ENCODE data around the gene RAD51B.

DNA sequence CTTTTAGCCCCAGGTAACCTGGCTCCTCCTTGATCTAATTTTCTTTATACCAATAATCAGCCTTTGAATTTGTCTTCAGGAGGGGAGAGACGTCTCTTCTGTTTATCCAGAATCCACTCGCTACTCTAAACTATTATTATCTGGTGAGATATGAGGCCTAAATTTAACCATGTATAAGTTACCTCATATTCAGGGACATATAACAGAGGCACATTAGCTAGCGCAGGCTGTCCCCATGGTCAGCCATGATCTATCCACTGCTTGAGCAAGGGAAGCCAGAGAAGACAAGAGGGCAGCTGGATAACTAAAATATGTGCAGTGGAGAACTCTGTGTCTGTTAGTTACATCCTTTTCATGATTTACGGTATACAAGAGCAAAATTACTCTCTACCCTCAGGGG lies 481.0 kb downstream of the RAD51B start:
- TF ChIP-seq OTX1 (CRISPR knock-in tag; IDR thresholded peaks at IDR 0.05) (no peak), ZBTB7A (IDR thresholded peaks at IDR 0.05; ENCODE audit: borderline replicate concordance, control insufficient read depth, low read depth, low read length) (no peak), SMARCB1 (IDR thresholded peaks at IDR 0.05; ENCODE audit: insufficient read length, low read depth) (no peak), HBP1 (CRISPR knock-in tag; IDR thresholded peaks at IDR 0.05) (no peak), MAX (CRISPR knock-in tag; IDR thresholded peaks at IDR 0.05) (no peak), MAFK (IDR thresholded peaks at IDR 0.05; ENCODE audit: low read length) (no peak), HNRNPUL1 (IDR thresholded peaks at IDR 0.05; ENCODE audit: low read length) (no peak), ZBTB40 (IDR thresholded peaks at IDR 0.05) (no peak), ZBTB40 (CRISPR knock-in tag; IDR thresholded peaks at IDR 0.05) (no peak)
- TF ChIP-seq, protein P1, sequence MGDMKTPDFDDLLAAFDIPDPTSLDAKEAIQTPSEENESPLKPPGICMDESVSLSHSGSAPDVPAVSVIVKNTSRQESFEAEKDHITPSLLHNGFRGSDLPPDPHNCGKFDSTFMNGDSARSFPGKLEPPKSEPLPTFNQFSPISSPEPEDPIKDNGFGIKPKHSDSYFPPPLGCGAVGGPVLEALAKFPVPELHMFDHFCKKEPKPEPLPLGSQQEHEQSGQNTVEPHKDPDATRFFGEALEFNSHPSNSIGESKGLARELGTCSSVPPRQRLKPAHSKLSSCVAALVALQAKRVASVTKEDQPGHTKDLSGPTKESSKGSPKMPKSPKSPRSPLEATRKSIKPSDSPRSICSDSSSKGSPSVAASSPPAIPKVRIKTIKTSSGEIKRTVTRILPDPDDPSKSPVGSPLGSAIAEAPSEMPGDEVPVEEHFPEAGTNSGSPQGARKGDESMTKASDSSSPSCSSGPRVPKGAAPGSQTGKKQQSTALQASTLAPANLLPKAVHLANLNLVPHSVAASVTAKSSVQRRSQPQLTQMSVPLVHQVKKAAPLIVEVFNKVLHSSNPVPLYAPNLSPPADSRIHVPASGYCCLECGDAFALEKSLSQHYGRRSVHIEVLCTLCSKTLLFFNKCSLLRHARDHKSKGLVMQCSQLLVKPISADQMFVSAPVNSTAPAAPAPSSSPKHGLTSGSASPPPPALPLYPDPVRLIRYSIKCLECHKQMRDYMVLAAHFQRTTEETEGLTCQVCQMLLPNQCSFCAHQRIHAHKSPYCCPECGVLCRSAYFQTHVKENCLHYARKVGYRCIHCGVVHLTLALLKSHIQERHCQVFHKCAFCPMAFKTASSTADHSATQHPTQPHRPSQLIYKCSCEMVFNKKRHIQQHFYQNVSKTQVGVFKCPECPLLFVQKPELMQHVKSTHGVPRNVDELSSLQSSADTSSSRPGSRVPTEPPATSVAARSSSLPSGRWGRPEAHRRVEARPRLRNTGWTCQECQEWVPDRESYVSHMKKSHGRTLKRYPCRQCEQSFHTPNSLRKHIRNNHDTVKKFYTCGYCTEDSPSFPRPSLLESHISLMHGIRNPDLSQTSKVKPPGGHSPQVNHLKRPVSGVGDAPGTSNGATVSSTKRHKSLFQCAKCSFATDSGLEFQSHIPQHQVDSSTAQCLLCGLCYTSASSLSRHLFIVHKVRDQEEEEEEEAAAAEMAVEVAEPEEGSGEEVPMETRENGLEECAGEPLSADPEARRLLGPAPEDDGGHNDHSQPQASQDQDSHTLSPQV (IDR thresholded peaks at IDR 0.05), result no peak
- TF ChIP-seq, protein P2, sequence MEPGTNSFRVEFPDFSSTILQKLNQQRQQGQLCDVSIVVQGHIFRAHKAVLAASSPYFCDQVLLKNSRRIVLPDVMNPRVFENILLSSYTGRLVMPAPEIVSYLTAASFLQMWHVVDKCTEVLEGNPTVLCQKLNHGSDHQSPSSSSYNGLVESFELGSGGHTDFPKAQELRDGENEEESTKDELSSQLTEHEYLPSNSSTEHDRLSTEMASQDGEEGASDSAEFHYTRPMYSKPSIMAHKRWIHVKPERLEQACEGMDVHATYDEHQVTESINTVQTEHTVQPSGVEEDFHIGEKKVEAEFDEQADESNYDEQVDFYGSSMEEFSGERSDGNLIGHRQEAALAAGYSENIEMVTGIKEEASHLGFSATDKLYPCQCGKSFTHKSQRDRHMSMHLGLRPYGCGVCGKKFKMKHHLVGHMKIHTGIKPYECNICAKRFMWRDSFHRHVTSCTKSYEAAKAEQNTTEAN (CRISPR knock-in tag; IDR thresholded peaks at IDR 0.05), result no peak
- TF ChIP-seq, protein P3, sequence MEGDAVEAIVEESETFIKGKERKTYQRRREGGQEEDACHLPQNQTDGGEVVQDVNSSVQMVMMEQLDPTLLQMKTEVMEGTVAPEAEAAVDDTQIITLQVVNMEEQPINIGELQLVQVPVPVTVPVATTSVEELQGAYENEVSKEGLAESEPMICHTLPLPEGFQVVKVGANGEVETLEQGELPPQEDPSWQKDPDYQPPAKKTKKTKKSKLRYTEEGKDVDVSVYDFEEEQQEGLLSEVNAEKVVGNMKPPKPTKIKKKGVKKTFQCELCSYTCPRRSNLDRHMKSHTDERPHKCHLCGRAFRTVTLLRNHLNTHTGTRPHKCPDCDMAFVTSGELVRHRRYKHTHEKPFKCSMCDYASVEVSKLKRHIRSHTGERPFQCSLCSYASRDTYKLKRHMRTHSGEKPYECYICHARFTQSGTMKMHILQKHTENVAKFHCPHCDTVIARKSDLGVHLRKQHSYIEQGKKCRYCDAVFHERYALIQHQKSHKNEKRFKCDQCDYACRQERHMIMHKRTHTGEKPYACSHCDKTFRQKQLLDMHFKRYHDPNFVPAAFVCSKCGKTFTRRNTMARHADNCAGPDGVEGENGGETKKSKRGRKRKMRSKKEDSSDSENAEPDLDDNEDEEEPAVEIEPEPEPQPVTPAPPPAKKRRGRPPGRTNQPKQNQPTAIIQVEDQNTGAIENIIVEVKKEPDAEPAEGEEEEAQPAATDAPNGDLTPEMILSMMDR (IDR thresholded peaks at IDR 0.05 in 2 of 3, conservative IDR thresholded peaks at IDR 0.05 in 1 of 3; ENCODE audit: insufficient read depth in 2 of 3, low read depth in 1 of 3, low read length in 3 of 3), result no peak

All from K562 (cell line).